ENCODE measurements around the gene ARID1B.
"Not testable (repeated sequence)": the region's sequence is repeated elsewhere in the genome, so short reads cannot be mapped to it uniquely, and the experiment has no call there.

ARID1B gene

GRCh38 chr6:156928972-156929371, 151.8 kb downstream of the ARID1B start:
- in situ Hi-C loops (cut with MboI; ENCODE audit: low sequenced_read_pairs) = no loop called here

GRCh38 chr6:156931283-156931682, 154.1 kb downstream of the ARID1B start:
- in situ Hi-C loops (cut with MboI; ENCODE audit: low sequenced_read_pairs) = no loop called here

GRCh38 chr6:156933201-156934068, 156.3 kb downstream of the ARID1B start:
- in situ Hi-C loops (cut with MboI; ENCODE audit: low sequenced_read_pairs) = no loop called here

GRCh38 chr6:156934069-156934460, 156.9 kb downstream of the ARID1B start:
- in situ Hi-C loops (cut with MboI; ENCODE audit: low sequenced_read_pairs) = no loop called here

GRCh38 chr6:156935000-156935399, 157.8 kb downstream of the ARID1B start:
- in situ Hi-C loops (cut with MboI; ENCODE audit: low sequenced_read_pairs) = no loop called here

- in situ Hi-C loops (cut with MboI; ENCODE audit: low sequenced_read_pairs) = no loop called here
Measured at GRCh38 chr6:156938143-156938542, 161.0 kb downstream of the ARID1B start.

- in situ Hi-C loops (cut with MboI; ENCODE audit: low sequenced_read_pairs) = no loop called here
Measured at GRCh38 chr6:156940221-156940620, 163.0 kb downstream of the ARID1B start.

GRCh38 chr6:156942266-156942665, 165.1 kb downstream of the ARID1B start:
- in situ Hi-C loops (cut with MboI; ENCODE audit: low sequenced_read_pairs) = no loop called here

- in situ Hi-C loops (cut with MboI; ENCODE audit: low sequenced_read_pairs) = no loop called here
Measured at GRCh38 chr6:156943166-156943565, 166.0 kb downstream of the ARID1B start.

GRCh38 chr6:156943816-156944215, 166.6 kb downstream of the ARID1B start:
- in situ Hi-C loops (cut with MboI; ENCODE audit: low sequenced_read_pairs) = no loop called here

GRCh38 chr6:156944412-156944811, 167.2 kb downstream of the ARID1B start:
- in situ Hi-C loops (cut with MboI; ENCODE audit: low sequenced_read_pairs) = no loop called here

- in situ Hi-C loops (cut with MboI; ENCODE audit: low sequenced_read_pairs) = not testable (repeated sequence)
Measured at GRCh38 chr6:156945789-156946172, 168.6 kb downstream of the ARID1B start.

GRCh38 chr6:156946370-156946936, 169.3 kb downstream of the ARID1B start:
- in situ Hi-C loops (cut with MboI; ENCODE audit: low sequenced_read_pairs) = no loop called here

GRCh38 chr6:156948277-156948676, 171.1 kb downstream of the ARID1B start:
- in situ Hi-C loops (cut with MboI; ENCODE audit: low sequenced_read_pairs) = no loop called here

GRCh38 chr6:156948807-156949206, 171.6 kb downstream of the ARID1B start:
- in situ Hi-C loops (cut with MboI; ENCODE audit: low sequenced_read_pairs) = no loop called here

GRCh38 chr6:156949376-156949775, 172.2 kb downstream of the ARID1B start:
- in situ Hi-C loops (cut with MboI; ENCODE audit: low sequenced_read_pairs) = no loop called here

GRCh38 chr6:156950084-156950483, 172.9 kb downstream of the ARID1B start:
- in situ Hi-C loops (cut with MboI; ENCODE audit: low sequenced_read_pairs) = no loop called here

- in situ Hi-C loops (cut with MboI; ENCODE audit: low sequenced_read_pairs) = no loop called here
Measured at GRCh38 chr6:156950531-156950930, 173.4 kb downstream of the ARID1B start.

GRCh38 chr6:156952401-156952800, 175.2 kb downstream of the ARID1B start:
- in situ Hi-C loops (cut with MboI; ENCODE audit: low sequenced_read_pairs) = no loop called here

- in situ Hi-C loops (cut with MboI; ENCODE audit: low sequenced_read_pairs) = no loop called here
Measured at GRCh38 chr6:156953127-156953478, 175.9 kb downstream of the ARID1B start.

- in situ Hi-C loops (cut with MboI; ENCODE audit: low sequenced_read_pairs) = no loop called here
Measured at GRCh38 chr6:156953479-156954146, 176.4 kb downstream of the ARID1B start.

- in situ Hi-C loops (cut with MboI; ENCODE audit: low sequenced_read_pairs) = no loop called here
Measured at GRCh38 chr6:156954191-156954590, 177.0 kb downstream of the ARID1B start.
